Peyer's patch (tissue), 4 donors: Measurements from ENCODE around the gene GABRG2.

Experiments
- CTCF ChIP-seq, 6 experiments: fragments of 450-650 bp in 4 of 6; fragments of 200-600 bp in 2 of 6; sonication (generic) in 1 of 6; IDR thresholded peaks; one replicate each; pipeline ENCODE4 v1.5.1; 2017 to 2019; ENCODE audit warnings: antibody characterized with exemption in 6 of 6, mild to moderate bottlenecking in 3 of 6, moderate library complexity in 1 of 6
- POLR2A ChIP-seq, 2 donors: fragments of 450-650 bp; IDR thresholded peaks; one replicate each; pipeline ENCODE4 v1.5.1; 2017; ENCODE audit warnings: antibody characterized with exemption in 2 of 2, mild to moderate bottlenecking in 2 of 2, moderate library complexity in 2 of 2

GRCh38 chr5:162078805-162079204, 11.2 kb downstream of the GABRG2 start:
- TF ChIP-seq CTCF (IDR thresholded peaks at IDR 0.05) (no peak), POLR2A (IDR thresholded peaks at IDR 0.05) (no peak)
